ENCODE data around the gene CCNL1.

CCNL1 gene
- long read RNA-seq, transcript CCNL1-202 (11 exons, 2,388 nt), result major isoform, 41 of 91 reads
- long read RNA-seq, partial matches to known transcripts, result 19 of 91 reads
- long read RNA-seq, other reads (novel, unspliced or antisense), result 22 of 91 reads

- Histone ChIP-seq H3K4me3 (replicated peaks; ENCODE audit: insufficient read depth, low read length) (peak within 1 kb of the TSS; percentile 75), H3K27me3 (ENCODE audit: insufficient read depth, poor library complexity, severe bottlenecking) (no peaks in the 10 kb centered on the region), H3K27ac (replicated peaks) (peak within 1 kb of the TSS; percentile 98)
- TF ChIP-seq CTCF (IDR thresholded peaks at IDR 0.05; ENCODE audit: insufficient read depth, low read length) (no peak), POLR2AphosphoS5 (IDR thresholded peaks at IDR 0.05; ENCODE audit: low read depth) (peak; percentile 99), GABPA (IDR thresholded peaks at IDR 0.05; ENCODE audit: low read depth) (peak; percentile 77), SPI1 (IDR thresholded peaks at IDR 0.05; ENCODE audit: borderline replicate concordance, low read depth) (no peak; the same call in 1 of the 2 replicates), REST (IDR thresholded peaks at IDR 0.05; ENCODE audit: insufficient replicate concordance, low read depth) (peak; percentile 74)
- DNase-seq (ENCODE audit: low read depth in 1 of 2, low spot score in 1 of 2), result peak; percentile 91 to 93
Observed at GRCh38 chr3:157159762-157160657, at the start of gene CCNL1. Gene CCNL1, minus strand, starts transcription at chr3:157160147. Its CDS starts 53 bp downstream, at chr3:157160094.

- Histone ChIP-seq H3K27me3 (ENCODE audit: insufficient read depth, poor library complexity, severe bottlenecking) (no peaks in the 10 kb centered on the region), H3K4me3 (replicated peaks; ENCODE audit: insufficient read depth, low read length) (no peak overlapping the region), H3K27ac (replicated peaks) (no peak overlapping the region)
- no peak for DNase-seq (ENCODE audit: low read depth in 1 of 2, low spot score in 1 of 2)
- TF ChIP-seq GABPA (IDR thresholded peaks at IDR 0.05; ENCODE audit: low read depth) (no peak), SPI1 (IDR thresholded peaks at IDR 0.05; ENCODE audit: borderline replicate concordance, low read depth) (no peak), POLR2AphosphoS5 (IDR thresholded peaks at IDR 0.05; ENCODE audit: low read depth) (no peak), CTCF (IDR thresholded peaks at IDR 0.05; ENCODE audit: insufficient read depth, low read length) (no peak), REST (IDR thresholded peaks at IDR 0.05; ENCODE audit: insufficient replicate concordance, low read depth) (no peak)
Observed at GRCh38 chr3:157204880-157205279, 44.9 kb upstream of the CCNL1 start.

GRCh38 chr3:157204431-157204830, 44.5 kb upstream of the CCNL1 start:
- H3K4me3 ChIP-seq (replicated peaks; ENCODE audit: insufficient read depth, low read length), result no peak overlapping the region
- no peak for TF ChIP-seq SPI1 (IDR thresholded peaks at IDR 0.05; ENCODE audit: borderline replicate concordance, low read depth)
- peak; percentile 31 for TF ChIP-seq CTCF (IDR thresholded peaks at IDR 0.05; ENCODE audit: insufficient read depth, low read length)
- H3K27ac ChIP-seq (replicated peaks), result no peak overlapping the region
- H3K27me3 ChIP-seq (ENCODE audit: insufficient read depth, poor library complexity, severe bottlenecking), result no peaks in the 10 kb centered on the region
- peak in 1 of 2 experiments; percentile 1 for DNase-seq (ENCODE audit: low read depth in 1 of 2, low spot score in 1 of 2)
